Kidney epithelial cell (primary cell): ENCODE results near the gene OR1F1. TPM values are rescaled to one million over a fixed set of nuclear protein-coding genes. Genes with fewer than 3 reads are reported as not detected.
"Not testable (repeated sequence)": the region's sequence is repeated elsewhere in the genome, so short reads cannot be mapped to it uniquely, and the experiment has no call there.

Experiments used
- DNase-seq: peaks from one replicate; pipeline ENCODE4 v3.0.0-alpha.2; 2010; ENCODE audit warnings: low read depth
- H3K27me3 ChIP-seq: 2 replicates; pipeline ENCODE4 v1.6.0; 2011; ENCODE audit warnings: low read length; ENCODE audit not compliant: control insufficient read depth, insufficient read depth
- H3K36me3 ChIP-seq: 2 replicates; pipeline ENCODE4 v1.5.1; 2011; ENCODE audit warnings: low read length; ENCODE audit not compliant: control insufficient read depth, insufficient read depth
- H3K4me3 ChIP-seq: 2 replicates; pipeline ENCODE4 v1.5.1; 2011; ENCODE audit warnings: low read depth, mild to moderate bottlenecking, control low read depth, low read length
- total RNA-seq: library from RNA; depleted of rRNA; stranded (reverse); fragments of >200 nt; gene quantifications from 2 replicates; pipeline ENCODE4 v1.2.3, GENCODE V29; 2015
- TF ChIP-seq, protein P1 (sequence below): IDR thresholded peaks from 2 replicates; pipeline ENCODE4 v1.5.1; 2011; ENCODE audit warnings: mild to moderate bottlenecking, moderate library complexity, low read length, control low read depth, inconsistent platforms; ENCODE audit not compliant: insufficient read depth, poor library complexity, severe bottlenecking

Gene OR1F1
- total RNA-seq, 1 donor from 2014 or later, result not detected

DNA sequence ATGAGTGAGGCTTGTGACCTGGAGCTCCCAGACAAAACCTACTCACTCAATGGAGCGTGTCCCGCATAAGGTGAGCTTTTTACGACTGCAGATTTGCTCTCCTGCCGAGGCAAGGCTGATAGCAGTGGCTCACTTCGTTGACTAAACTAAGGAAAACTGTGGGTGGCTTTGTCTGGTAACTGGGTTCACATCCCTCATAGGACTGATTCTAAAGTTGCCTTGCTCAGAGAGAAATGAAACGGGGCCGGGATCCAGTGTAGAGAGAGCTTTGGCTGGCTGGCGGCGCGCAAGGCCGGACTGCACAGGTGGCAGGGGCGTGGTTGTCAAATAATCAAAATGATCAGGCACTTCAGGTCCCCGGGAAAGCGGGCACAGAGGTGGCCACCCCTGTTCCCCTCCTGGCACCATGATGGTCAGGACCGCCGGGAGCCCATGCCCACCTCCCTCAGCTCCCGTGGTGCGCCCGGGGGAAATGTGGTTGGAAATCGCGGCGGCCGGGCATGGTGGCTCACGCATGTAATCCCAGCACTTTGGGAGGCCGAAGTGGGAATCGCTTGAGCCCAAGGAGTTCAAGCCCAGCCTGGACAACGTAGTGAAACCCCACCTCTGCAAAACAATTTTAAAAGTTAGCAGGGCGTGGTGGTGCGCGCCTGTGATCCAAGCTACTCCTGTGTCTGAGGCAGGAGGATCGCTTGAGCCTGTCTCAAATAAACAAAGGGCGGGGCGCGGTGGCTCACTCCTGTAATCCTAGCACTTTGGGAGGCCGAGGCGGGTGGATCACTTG lies 26.6 kb upstream of the OR1F1 start:
- Histone ChIP-seq H3K27me3 (no peaks in the 10 kb centered on the region), H3K4me3 (no peak overlapping the region), H3K36me3 (no peaks in the 10 kb centered on the region)
- TF ChIP-seq, protein P1, sequence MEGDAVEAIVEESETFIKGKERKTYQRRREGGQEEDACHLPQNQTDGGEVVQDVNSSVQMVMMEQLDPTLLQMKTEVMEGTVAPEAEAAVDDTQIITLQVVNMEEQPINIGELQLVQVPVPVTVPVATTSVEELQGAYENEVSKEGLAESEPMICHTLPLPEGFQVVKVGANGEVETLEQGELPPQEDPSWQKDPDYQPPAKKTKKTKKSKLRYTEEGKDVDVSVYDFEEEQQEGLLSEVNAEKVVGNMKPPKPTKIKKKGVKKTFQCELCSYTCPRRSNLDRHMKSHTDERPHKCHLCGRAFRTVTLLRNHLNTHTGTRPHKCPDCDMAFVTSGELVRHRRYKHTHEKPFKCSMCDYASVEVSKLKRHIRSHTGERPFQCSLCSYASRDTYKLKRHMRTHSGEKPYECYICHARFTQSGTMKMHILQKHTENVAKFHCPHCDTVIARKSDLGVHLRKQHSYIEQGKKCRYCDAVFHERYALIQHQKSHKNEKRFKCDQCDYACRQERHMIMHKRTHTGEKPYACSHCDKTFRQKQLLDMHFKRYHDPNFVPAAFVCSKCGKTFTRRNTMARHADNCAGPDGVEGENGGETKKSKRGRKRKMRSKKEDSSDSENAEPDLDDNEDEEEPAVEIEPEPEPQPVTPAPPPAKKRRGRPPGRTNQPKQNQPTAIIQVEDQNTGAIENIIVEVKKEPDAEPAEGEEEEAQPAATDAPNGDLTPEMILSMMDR, result no peak
- no peak for DNase-seq

DNA sequence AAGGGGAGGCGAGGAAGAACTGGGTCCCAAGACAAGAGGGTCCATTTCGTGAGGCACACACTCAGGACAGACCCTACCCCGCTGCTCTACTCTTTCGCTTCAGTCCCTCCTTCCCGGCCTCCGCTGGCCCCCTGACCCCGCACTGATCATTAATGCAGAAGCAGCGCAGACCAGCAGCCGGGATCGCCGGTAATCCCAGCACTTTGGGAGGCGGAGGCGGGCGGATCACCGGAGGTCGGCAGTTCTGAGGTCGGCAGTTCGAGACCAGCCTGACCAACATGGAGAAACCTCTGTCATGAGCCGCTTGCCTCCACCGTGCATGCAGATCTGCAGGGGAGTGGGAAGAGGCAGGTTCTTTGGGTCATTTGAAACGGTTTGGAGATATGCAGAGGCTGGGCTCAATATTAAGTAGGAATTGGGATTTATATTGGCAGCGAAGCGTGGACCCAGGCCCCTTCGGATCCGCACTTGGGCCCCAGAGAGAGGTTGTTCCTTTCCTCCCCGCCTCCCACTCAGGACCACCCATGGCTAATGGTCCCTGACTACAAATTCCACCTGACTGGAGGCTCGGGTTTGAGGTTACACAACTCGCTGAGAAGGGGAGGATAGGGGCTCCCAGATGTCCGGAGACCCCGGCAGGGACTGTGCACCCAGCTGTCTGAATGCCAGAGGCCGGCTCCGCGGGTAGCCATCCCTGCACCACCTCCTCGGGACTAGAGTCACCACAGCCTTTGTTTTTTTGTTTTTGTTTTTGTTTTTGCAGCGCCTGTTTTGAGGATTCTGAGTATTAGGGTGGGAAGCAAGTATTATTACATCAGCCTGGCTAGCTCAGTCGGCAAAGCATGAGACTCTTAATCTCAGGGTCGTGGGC lies 23.6 kb upstream of the OR1F1 start:
- H3K4me3 ChIP-seq, result no peak overlapping the region
- peaks cover 12% of the 10 kb centered on the region for H3K27me3 ChIP-seq
- TF ChIP-seq, protein P1, result no peak
- no peak for DNase-seq
- no peaks in the 10 kb centered on the region for H3K36me3 ChIP-seq

DNA sequence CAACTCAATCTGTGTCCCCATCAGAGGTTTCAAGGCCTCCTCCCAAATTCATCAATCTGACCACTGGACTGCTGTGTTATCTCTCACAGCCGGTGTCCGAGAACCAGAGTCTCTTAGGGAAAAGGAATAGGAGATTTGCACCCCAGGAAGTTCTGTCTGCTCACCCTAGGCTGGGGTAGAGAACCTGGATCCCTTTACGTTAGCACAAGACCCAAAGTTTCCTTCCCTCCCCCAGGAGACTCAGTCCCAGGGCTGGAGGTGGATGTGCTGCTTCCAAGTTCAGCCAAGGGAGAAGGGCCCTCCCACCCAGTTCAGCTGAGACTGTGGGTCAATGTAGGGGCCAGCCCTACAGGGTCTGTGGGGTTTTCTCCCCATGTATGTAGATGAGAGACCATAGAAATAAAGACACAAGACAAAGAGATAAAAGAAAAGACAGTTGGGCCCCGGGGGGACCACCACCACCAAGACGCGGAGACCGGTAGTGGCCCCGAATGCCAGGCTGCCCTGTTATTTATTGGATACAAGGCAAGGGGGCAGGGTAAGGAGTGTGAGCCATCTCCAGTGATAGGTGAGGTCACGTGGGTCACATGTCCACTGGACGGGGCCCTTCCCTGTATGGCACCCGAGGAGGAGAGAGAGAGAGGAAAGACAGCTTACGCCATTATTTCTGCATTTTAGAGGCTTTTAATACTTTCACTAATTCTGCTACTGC lies 22.7 kb upstream of the OR1F1 start:
- TF ChIP-seq, protein P1, result no peak
- no peak for DNase-seq
- Histone ChIP-seq H3K36me3 (no peaks in the 10 kb centered on the region), H3K4me3 (no peak overlapping the region), H3K27me3 (peaks cover 19% of the 10 kb centered on the region)

DNA sequence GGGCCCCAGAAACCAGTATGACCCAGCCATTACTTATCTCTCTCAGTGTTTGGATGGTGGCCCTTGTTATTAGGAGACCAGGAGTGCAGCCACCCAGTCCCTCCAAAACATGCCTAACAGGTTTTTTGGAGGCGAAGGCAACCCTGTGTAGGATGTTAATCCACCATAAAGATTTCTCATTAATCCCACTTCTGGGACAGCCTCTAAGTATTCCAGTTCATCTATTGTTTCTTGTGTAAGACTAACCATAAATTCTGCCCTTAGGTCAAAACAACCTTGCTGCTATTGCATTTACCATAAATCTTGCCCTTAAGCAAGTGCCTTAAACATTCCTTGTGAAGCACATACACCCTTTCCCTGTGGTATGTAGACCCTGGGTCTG lies 21.5 kb upstream of the OR1F1 start:
- H3K36me3 ChIP-seq, result no peaks in the 10 kb centered on the region
- TF ChIP-seq, protein P1, result no peak

DNA sequence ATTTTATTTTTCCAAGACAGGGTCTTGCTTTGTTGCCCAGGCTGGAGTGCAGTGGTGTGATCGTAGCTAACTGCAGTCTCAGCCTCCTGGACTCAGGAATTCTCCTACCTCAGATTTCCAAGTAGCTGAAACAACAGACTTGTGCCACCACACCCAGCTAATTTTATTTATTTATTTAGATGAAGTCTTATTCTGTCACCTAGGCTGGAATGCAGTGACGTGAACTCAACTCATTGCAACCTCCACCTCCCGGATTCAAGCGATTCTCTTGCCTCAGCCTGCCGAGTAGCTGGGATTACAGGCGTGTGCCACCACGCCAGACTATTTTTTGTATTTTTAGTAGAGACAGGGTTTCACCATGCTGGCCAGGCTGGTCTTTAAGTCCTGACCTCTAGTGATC lies 19.3 kb upstream of the OR1F1 start:
- peaks cover 40% of the 10 kb centered on the region for H3K27me3 ChIP-seq
- H3K4me3 ChIP-seq, DNase-seq, H3K36me3 ChIP-seq: not testable (repeated sequence)

More for the DNA sequence above, 21.5 kb upstream of the OR1F1 start:
- DNase-seq, result no peak
- peaks cover 31% of the 10 kb centered on the region for H3K27me3 ChIP-seq
- no peak overlapping the region for H3K4me3 ChIP-seq
